Keratinocyte (primary cell): Measurements from ENCODE around the gene OTOP2.

Experiments used
- EZH2 ChIP-seq: IDR thresholded peaks from one replicate; pipeline ENCODE4 v1.6.1; 2012; ENCODE audit warnings: inconsistent platforms, mild to moderate bottlenecking, low read length, moderate library complexity
- TF ChIP-seq, protein P1 (sequence below), 3 experiments: IDR thresholded peaks in 1 of 3; conservative IDR thresholded peaks in 1 of 3; optimal IDR thresholded peaks in 1 of 3; 2 replicates in 2 of 3; 3 replicates in 1 of 3; pipeline versions ENCODE3 to v1.5.1; 2011; ENCODE audit warnings: low read length in 3 of 3, mild to moderate bottlenecking in 3 of 3, moderate library complexity in 2 of 3, control low read depth in 1 of 3, inconsistent platforms in 1 of 3; ENCODE audit not compliant: insufficient read depth in 2 of 3; ENCODE audit errors: extremely low read depth in 1 of 3

GRCh38 chr17:74961657-74962350, 37.7 kb downstream of the OTOP2 start:
- TF ChIP-seq, protein P1, sequence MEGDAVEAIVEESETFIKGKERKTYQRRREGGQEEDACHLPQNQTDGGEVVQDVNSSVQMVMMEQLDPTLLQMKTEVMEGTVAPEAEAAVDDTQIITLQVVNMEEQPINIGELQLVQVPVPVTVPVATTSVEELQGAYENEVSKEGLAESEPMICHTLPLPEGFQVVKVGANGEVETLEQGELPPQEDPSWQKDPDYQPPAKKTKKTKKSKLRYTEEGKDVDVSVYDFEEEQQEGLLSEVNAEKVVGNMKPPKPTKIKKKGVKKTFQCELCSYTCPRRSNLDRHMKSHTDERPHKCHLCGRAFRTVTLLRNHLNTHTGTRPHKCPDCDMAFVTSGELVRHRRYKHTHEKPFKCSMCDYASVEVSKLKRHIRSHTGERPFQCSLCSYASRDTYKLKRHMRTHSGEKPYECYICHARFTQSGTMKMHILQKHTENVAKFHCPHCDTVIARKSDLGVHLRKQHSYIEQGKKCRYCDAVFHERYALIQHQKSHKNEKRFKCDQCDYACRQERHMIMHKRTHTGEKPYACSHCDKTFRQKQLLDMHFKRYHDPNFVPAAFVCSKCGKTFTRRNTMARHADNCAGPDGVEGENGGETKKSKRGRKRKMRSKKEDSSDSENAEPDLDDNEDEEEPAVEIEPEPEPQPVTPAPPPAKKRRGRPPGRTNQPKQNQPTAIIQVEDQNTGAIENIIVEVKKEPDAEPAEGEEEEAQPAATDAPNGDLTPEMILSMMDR (optimal IDR thresholded peaks at IDR 0.05 in 1 of 3, IDR thresholded peaks at IDR 0.05 in 1 of 3, conservative IDR thresholded peaks at IDR 0.05 in 1 of 3; ENCODE audit: extremely low read depth in 1 of 3, insufficient read depth in 2 of 3, low read length in 3 of 3) = peak; percentile 63 to 91 (median 68)
- no peak for TF ChIP-seq EZH2
